Upper lobe of left lung (tissue), 4 donors: ENCODE data around the gene PIK3C2B.

ENCODE experiments used
- CTCF ChIP-seq, 6 experiments: fragments of 450-650 bp in 4 of 6; fragments of 200-600 bp in 2 of 6; sonication (generic) in 2 of 6; IDR thresholded peaks; one replicate each; pipeline ENCODE4 v1.5.1; 2016 to 2019; ENCODE audit warnings: antibody characterized with exemption in 6 of 6
- POLR2A ChIP-seq, 4 donors: fragments of 450-650 bp; IDR thresholded peaks; one replicate each; pipeline ENCODE4 v1.5.1; 2016 to 2017; ENCODE audit warnings: antibody characterized with exemption in 4 of 4, mild to moderate bottlenecking in 2 of 4
- POLR2AphosphoS5 ChIP-seq, 2 donors: sonication (generic); formaldehyde crosslinking; IDR thresholded peaks; one replicate each; pipeline ENCODE4 v1.5.1; 2017; ENCODE audit warnings: antibody characterized with exemption in 2 of 2

GRCh38 chr1:204454476-204454875 is 40.1 kb downstream of the PIK3C2B start:
- TF ChIP-seq CTCF (IDR thresholded peaks at IDR 0.05) (no peak), POLR2AphosphoS5 (IDR thresholded peaks at IDR 0.05) (no peak), POLR2A (IDR thresholded peaks at IDR 0.05) (no peak)
